CD4-positive, alpha-beta T cell treated with Interleukin-21 for 1 hour (primary cell): ENCODE measurements around the gene MAGI1.
"Not testable (repeated sequence)": the region's sequence is repeated elsewhere in the genome, so short reads cannot be mapped to it uniquely, and the experiment has no call there.

Source experiments
- DNase-seq: peaks from one replicate; pipeline ENCODE4 v3.0.0-alpha.2; 2020

MAGI1 gene

DNA sequence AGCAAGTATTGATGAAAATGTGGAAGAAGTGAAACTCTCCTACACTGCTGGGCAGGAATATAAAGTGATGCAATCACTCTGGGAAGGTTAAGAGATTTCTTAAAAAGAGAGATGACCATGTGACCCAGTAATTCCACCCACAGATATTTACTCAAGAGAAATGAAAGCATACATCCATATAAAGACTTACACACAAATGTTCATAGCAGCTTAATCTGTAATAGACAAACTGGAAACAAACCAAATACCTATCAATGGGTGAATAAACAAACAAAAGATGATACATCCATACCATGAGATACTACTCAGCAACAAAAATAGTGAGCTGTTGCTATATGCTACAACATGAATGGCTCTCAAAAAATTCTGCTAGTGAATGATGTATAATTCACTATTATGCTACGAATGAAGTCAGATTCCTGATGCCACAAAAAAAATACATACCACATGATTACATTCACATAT lies 463.3 kb downstream of the MAGI1 start:
- no peak for DNase-seq

DNA sequence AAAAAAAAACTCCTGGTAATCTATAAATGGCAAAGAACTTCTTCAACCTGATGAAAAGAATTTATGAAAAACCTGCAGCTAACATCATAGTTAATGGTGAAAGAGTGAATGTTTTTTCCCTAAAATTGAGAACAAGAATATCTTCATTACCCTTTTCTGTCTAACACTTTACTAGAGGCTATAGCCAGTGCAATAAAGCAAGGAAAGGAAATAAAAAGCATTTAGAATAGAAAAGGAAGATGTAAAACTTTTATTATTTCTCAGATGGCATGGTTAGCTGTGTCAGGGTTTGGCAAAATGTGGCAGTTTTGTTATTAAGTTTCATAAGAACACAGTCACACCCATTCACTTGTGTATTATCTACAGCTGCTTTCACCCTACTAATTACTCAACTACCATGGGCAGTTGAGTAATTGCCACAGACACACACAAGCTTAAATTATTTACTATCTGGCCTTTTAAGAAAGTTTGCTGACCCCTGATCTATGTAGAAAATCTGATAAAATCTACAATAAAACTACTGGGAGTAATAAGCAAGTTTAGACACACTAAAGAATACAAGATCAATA lies 465.1 kb downstream of the MAGI1 start:
- DNase-seq, result no peak

DNA sequence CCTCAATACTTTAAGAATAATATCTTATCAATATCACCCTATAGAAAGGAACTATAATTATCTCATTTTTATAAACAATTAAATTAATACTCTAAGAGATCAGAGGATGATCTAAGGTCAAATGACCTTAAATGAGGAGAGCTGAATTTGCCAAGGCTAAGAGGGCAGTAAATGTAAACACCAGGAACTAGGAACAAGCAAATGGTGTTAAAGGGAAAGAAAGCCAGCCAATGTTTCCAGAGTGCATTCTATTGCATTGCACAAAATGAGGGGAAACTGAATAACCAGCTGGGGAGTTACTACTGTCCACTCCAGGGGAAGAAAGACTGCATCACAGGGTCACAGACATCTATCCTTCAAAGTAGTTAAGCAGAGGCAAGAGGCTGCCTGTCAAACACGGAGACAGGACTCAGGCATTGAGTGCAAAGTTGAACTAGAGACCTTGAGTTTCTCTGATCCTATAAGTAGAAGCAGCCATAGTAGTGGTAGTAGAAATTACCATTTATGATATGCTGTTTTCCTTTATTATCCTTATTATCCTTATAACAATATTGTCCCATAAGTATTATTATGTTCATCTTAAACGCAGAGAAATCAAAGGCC lies 466.4 kb downstream of the MAGI1 start:
- DNase-seq, result no peak

DNA sequence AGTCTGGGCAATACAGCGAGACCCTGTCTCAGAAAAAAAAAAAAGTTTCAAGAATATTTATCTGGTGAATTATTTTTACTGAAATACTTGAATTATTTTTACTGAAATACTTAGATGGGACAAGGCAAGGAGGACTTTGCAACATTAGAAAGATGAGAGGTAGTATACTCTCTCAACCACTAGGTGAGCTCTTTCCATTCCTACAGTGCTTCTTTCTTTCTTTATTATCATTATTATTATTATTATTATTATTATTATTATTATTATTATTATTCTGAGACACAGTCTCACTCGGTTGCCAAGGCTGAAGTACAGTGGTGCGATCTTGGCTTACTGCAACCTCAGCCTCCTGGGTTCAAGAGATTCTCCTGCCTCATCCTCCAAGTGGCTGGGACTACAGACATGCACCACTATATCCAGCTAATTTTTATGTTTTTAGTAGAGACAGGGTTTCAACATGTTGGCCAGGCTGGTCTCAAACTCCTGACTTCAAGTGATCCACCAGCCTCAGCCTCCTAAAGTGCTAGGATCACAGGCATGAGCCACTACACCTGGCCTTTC lies 468.8 kb downstream of the MAGI1 start:
- no peak for DNase-seq

- DNase-seq, result no peak
These were observed 469.6 kb downstream of the MAGI1 start for GRCh38 chr3:65569129-65569528.

- no peak for DNase-seq
These were observed 470.2 kb downstream of the MAGI1 start for GRCh38 chr3:65568497-65568896.

GRCh38 chr3:65565744-65566143 lies 473.0 kb downstream of the MAGI1 start:
- DNase-seq, result not testable (repeated sequence)

- no peak for DNase-seq
These were observed 474.2 kb downstream of the MAGI1 start for GRCh38 chr3:65564483-65564882.

DNA sequence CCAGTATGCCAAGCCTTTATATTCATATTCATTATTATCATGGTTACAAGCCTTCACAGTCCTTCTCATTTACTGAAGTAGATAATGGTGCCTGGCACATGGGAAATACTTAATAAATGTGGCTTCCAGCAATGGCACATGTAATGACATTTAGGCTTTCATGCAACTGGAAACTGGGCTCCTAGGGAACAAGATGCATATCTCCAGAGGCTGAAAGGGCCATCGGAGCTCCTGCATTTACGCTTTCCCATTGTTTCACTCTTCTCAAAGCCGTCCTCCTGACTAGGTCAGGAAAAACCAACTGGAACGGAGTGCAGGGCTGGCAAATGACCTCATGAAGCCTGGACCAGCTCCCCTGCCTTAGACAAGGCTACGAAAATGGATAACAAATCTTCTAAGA lies 474.9 kb downstream of the MAGI1 start:
- no peak for DNase-seq

DNA sequence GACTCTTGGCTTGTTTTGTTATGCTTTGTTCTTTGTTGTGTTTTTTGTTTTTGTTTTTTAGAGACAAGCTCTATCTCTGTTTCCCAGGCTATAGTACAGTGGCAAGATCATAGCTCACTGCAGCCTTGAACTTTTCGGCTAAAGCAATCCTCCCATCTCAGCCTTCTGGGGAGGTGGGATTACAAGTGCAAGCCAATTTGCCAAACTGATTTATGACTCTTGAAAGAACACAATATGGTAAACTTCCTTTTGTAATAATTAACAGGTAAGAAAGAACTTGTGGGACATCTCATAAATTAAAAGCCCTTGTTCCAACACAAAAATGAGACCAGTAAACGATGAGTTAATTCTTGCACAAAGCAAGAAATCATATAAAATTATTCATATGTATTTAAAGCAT lies 476.3 kb downstream of the MAGI1 start:
- DNase-seq, result no peak

GRCh38 chr3:65561617-65562016 lies 477.1 kb downstream of the MAGI1 start:
- no peak for DNase-seq

- DNase-seq, result no peak
These were observed 477.8 kb downstream of the MAGI1 start for GRCh38 chr3:65560901-65561300.

DNA sequence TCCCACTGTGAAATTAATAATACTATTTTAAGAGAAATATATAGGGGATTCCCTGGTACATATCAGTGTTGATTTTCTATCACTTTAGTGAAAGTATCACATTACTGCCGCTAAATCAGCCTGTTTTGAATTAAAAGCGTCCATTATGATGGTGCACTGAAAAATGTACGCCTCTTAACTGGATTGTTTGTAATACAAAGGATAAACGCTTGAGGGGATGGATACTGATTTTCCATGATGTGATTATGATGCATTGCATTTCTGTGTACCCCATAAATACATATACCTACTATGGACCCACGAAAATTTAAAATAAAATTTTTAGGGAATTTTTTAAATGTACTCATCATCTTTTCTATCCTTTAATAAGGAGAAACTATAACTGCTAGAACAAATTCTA lies 478.6 kb downstream of the MAGI1 start:
- DNase-seq, result no peak

DNA sequence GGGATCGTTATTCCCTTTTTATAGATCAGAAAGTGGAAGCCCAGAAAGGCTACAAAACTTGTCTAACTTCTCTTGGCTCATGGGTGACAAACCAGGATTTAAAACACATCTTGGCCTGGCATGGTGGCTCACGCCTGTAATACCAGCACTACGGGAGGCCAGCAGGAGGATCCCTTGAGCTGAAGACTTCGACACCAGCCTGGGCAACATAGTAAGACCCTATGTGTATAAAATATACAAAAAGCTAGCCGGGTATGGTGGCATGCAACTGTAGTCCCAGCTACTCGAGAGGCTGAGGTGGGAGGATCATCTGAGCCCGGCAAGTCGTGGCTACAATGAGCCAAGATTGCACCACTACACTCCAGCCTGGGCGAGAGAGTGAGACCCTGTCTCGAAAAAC lies 479.1 kb downstream of the MAGI1 start:
- no peak for DNase-seq

- DNase-seq, result no peak
These were observed 479.9 kb downstream of the MAGI1 start for GRCh38 chr3:65558826-65559225.

DNA sequence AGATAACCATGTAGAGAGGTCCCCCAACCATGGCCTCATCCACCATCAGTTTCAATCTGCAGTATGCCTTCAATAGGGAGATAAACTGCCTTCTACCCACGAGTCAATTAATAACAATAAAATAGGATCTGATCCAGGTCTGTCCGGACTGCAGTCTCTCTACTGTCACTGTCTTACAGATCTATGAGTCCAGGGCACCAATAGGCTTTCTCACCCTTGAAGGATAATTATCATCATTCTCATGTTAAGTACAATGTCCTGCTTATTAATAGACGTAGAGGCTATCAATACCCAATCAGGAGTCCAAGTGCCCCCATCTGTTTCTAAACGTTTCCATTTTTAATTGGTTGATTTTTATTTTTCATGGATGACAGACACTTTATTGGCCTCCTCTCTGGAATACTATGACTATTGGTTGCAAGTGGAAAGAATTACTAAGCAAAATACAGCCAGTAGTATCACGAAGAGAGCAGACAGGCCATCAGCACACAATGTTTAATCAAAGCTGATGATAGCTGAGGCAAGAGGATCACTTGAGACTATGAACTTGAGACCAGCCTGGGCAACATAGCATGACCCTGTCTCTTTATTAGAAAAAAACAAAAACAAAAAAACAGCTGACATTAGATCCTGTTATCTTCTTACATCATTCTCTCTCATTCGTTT lies 480.7 kb downstream of the MAGI1 start:
- no peak for DNase-seq

DNA sequence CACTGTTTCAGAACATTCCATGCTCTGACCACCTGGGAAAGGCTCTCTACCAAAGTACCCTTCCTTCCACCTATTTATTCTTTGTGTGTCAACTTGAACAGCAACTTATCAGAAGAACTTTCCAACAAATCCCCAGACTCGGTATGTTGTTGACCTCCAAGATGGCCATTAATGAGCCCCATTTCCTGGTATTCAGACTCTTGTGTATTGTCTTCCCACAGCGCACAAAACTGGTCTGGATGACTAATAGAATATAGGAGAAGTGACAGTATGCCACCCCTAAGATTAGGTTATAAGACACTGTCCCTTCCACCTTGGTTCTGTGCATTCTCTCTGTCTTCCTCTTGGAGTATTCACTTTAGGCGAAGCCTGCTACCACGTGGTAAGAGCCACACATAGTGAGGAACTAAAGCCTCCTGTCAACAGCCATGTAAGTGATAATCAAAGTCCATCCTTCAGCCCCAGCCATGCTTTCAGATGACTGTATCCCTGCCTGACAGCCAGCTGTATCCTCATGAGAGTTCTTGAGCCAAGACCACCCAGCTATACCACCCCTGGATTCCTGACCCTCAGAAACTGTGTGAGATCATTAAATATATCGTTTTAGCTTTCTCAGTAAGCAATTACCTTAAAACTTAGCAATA lies 481.7 kb downstream of the MAGI1 start:
- no peak for DNase-seq

DNA sequence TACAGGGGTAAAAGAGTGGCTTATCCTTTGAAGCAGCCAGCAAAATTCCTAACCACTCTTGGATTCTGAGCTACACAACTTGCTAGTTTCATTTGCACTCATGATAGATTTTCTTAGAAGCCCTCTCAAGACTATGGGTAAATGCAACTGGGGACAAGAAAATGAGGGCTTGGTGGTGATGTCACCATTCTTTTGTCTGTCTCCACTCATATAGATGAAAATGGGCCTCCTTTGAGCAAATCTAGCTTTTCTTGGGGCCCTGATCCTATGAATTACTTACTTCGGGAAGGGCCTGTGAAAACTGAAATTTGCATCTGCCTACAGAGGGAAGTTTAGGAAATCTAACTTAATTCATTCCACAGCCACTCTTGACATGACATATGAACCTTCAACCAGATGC lies 486.3 kb downstream of the MAGI1 start:
- DNase-seq, result no peak

GRCh38 chr3:65551945-65552344 lies 486.8 kb downstream of the MAGI1 start:
- no peak for DNase-seq

DNA sequence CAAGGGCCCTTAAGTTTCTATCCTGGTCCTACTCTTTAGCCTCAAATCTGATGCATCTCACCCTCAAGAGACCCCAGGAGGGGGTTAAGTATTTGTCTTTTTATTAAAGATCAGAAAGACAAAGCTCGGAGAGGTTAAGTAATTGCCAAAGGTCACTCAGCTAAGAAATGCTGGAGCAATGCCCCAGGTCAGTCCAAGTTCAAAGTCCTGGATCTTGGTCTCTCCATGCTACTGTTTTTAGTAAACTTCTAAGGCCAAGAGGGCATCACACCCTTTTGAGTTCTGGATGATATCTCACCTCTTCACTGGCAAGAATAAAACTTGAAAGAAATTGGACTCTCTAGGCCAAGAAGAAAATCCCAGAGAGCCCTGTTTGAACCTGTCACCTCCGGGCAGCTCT lies 488.6 kb downstream of the MAGI1 start:
- DNase-seq, result no peak

DNA sequence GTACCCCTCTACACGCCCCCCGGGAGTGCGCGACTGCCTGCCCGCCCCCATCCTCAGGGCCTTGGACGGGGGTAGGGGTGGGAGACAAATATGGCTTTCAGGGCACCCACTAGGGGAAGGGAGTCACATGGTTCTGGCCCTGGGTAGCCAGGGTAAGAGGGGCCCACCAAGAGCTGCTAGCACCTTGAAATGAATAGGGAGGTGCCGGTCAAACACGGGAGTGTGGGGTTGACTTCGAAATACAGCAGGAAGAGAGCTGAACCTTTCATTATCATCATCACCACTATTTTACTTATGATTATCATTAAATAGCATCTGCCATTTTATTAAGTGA lies 489.1 kb downstream of the MAGI1 start:
- no peak for DNase-seq

- no peak for DNase-seq
These were observed 489.7 kb downstream of the MAGI1 start for GRCh38 chr3:65548848-65549625.

DNA sequence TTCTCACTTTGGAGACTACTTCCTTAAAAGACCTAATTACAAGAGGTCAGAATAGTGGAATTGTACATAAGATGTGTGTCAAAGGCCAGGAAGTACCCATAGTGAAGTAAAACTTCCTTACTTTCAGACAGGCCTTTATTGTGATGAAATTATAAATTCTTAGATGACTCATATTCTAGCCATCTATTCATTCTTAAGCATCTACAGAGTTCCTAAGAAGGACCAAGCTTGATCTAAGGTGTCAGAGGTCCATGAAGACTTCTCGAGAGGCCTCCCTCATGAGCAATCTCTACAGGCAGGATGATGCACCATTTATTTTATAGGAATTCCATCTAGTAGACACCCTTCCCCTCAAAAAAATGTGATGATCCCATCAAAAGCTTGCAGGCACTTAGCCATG lies 493.3 kb downstream of the MAGI1 start:
- DNase-seq, result no peak
